GM13976 (cell line): ENCODE measurements around the gene TMEM123.

Experiments
- DNase-seq: peaks from one replicate; pipeline ENCODE4 v3.0.0; 2012; ENCODE audit warnings: low spot score
- in situ Hi-C: fragments of 300-500 bp; cut with MboI; formaldehyde crosslinking; loops from one replicate; pipeline ENCODE4 v1.12.0; 2022; ENCODE audit warnings: low sequenced_read_pairs, mixed read lengths, inconsistent platforms; ENCODE audit not compliant: unreplicated experiment
- TF ChIP-seq, protein P1 (sequence below): IDR thresholded peaks from 2 replicates; pipeline ENCODE4 v1.5.1; 2012; ENCODE audit warnings: borderline replicate concordance, mild to moderate bottlenecking; ENCODE audit not compliant: insufficient read depth; ENCODE audit errors: extremely low read depth, missing control alignments, control extremely low read depth

TMEM123 gene

GRCh38 chr11:102346748-102347461, 105.7 kb downstream of the TMEM123 start, which contains the start of gene BIRC2:
BIRC2 (plus strand) TSS chr11:102347214; CDS start chr11:102349855, 2,641 bp downstream.
- in situ Hi-C loops: no loop called here
- TF ChIP-seq, protein P1, sequence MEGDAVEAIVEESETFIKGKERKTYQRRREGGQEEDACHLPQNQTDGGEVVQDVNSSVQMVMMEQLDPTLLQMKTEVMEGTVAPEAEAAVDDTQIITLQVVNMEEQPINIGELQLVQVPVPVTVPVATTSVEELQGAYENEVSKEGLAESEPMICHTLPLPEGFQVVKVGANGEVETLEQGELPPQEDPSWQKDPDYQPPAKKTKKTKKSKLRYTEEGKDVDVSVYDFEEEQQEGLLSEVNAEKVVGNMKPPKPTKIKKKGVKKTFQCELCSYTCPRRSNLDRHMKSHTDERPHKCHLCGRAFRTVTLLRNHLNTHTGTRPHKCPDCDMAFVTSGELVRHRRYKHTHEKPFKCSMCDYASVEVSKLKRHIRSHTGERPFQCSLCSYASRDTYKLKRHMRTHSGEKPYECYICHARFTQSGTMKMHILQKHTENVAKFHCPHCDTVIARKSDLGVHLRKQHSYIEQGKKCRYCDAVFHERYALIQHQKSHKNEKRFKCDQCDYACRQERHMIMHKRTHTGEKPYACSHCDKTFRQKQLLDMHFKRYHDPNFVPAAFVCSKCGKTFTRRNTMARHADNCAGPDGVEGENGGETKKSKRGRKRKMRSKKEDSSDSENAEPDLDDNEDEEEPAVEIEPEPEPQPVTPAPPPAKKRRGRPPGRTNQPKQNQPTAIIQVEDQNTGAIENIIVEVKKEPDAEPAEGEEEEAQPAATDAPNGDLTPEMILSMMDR: peak; percentile 98
- peak; percentile 90 for DNase-seq

DNA sequence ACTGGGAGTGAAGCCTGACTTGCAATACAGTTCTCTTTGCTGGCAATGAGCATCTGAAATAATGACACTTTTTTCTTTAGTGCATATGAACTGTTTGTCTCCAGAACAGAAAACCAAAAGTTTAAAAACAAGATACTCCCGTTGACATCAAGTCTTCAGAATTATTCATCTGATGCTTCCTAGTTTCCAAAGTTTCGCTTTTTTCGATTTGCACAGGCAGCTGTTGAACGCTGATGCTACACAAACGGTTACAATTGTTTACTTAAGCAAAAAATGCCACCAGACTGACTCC, 106.2 kb downstream of the TMEM123 start:
- in situ Hi-C loops: no loop called here
- DNase-seq: peak; percentile 17
- TF ChIP-seq, protein P1: no peak
